Esophagus squamous epithelium (tissue), 4 donors: ENCODE data around the gene PHF21B.

Experiments used
- CTCF ChIP-seq, 6 experiments: fragments of 450-650 bp in 4 of 6; fragments of 200-600 bp in 2 of 6; sonication (generic) in 2 of 6; IDR thresholded peaks; one replicate each; pipeline ENCODE4 v1.5.1; 2016 to 2019; ENCODE audit warnings: antibody characterized with exemption in 6 of 6, mild to moderate bottlenecking in 4 of 6, moderate library complexity in 4 of 6
- POLR2A ChIP-seq, 4 donors: fragments of 450-650 bp; IDR thresholded peaks; one replicate each; pipeline ENCODE4 v1.6.1; 2017; ENCODE audit warnings: antibody characterized with exemption in 4 of 4, mild to moderate bottlenecking in 4 of 4, moderate library complexity in 3 of 4

DNA sequence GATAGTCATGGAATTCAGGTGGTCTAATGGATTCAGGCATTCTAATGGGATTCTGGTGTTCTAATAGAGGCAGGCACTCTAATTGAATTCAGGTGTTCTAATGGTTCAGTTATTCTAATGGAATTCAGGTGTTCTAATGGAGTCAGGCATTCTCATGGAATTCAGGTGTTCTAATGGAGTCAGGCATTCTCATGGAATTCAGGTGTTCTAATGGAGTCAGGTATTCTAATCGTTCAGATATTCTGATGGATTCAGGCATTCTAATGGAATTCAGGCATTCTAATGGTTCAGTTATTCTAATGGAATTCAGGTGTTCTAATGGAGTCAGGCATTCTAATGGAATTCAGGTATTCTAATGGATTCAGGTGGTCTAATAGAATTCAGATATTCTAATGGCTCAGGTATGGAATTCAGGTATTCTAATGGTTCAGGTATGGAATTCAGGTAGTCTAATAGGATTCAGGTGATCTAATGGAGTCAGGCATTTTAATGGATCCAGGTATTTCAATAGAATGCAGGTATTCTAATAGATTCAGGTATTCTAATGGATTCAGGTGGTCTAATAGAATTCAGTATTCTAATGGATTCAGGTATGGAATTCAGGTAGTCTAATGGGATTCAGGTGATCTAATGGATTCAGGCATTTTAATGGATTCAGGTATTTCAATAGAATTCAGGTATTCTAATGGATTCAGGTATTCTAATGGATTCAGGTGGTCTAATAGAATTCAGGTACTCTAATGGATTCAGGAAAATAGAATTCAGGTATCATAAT, 22.0 kb upstream of the PHF21B start:
- TF ChIP-seq POLR2A (IDR thresholded peaks at IDR 0.05) (no peak), CTCF (IDR thresholded peaks at IDR 0.05) (no peak)
